C4-2B (cell line): ENCODE measurements around the gene ETFA.

ENCODE experiments used
- H3K27ac ChIP-seq: fragments of 450-650 bp; 2 replicates; pipeline ENCODE4 v1.5.1; 2017
- ZFX ChIP-seq: fragments of 450-650 bp; IDR thresholded peaks from 2 replicates; pipeline ENCODE4 v1.6.1; 2017
- TF ChIP-seq, protein P1 (sequence below): fragments of 450-650 bp; conservative IDR thresholded peaks from 2 replicates; pipeline ENCODE4 v1.5.1; 2017; ENCODE audit warnings: mild to moderate bottlenecking

Gene ETFA

DNA sequence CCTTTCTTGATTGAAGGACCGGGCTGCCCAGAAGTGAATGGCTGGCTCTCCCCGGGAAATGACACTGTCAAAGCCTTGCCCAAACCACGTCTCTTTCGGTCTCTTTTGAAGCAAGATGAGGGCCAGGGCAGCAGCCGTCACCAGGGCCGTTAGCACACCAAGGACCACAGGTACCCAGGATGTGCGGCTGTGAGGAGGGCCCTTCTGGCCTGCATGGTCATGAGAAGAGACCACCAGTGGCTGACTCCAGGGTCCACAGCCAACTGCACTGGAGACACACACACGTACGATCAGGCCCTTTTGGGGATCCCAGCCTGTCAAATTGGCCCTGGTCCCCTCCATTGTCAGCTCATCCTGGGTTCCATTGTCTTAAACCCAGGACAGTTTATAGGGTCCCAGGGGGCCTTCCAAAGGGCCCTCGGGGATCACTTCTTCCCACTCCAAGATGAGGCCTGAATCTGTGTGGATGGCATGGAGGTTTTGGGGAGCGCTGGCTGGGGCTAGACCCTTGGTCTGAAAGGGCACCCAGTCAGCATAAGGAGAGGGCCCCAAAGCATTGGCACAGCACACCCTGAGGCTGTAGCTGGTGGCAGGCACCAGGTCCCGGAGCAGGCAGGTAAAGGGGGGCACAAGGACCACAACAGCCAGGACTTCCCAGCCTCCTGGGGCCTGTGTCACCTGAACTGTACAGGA is 50.9 kb downstream of the ETFA start:
- H3K27ac ChIP-seq = no peak overlapping the region
- TF ChIP-seq, protein P1, sequence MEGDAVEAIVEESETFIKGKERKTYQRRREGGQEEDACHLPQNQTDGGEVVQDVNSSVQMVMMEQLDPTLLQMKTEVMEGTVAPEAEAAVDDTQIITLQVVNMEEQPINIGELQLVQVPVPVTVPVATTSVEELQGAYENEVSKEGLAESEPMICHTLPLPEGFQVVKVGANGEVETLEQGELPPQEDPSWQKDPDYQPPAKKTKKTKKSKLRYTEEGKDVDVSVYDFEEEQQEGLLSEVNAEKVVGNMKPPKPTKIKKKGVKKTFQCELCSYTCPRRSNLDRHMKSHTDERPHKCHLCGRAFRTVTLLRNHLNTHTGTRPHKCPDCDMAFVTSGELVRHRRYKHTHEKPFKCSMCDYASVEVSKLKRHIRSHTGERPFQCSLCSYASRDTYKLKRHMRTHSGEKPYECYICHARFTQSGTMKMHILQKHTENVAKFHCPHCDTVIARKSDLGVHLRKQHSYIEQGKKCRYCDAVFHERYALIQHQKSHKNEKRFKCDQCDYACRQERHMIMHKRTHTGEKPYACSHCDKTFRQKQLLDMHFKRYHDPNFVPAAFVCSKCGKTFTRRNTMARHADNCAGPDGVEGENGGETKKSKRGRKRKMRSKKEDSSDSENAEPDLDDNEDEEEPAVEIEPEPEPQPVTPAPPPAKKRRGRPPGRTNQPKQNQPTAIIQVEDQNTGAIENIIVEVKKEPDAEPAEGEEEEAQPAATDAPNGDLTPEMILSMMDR = no peak
- no peak for TF ChIP-seq ZFX

DNA sequence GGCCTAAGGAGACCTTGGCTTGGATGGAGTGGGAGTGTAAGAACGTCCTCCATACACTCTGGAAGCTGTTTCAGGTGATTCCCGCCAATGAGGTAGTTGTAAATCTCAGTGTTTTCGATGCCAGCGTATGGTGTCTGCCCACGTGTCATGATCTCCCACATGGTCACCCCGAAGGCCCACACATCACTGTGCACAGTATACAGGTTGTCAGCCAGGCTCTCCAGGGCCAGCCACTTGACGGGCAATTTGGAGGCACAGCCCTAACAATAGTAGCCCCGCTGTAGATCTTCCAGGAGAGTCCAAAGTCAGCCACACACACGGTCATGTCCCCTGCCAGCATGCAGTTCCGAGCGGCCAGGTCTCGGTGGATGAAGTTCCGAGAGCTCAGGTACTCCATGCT is 51.9 kb downstream of the ETFA start:
- H3K27ac ChIP-seq = no peak overlapping the region
- TF ChIP-seq, protein P1 = no peak
- no peak for TF ChIP-seq ZFX

DNA sequence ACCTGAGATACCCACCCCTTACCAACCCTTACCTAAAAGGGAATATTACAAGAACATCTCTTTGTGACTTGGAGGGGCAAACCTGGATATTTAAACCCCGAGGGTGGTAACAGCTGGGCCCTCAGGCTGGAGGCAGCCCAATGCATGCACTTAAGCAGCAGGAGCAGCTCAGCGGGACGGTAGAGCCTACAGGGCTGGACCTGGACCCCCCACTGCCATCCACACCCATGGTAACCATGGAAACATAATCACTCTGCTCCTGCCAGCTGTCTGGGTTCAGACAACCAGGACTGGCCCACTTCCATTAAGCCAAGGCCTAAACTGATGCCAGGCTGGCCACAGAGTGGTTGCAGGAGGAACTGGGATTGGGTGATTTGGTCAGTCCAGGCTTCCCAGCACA is 52.8 kb downstream of the ETFA start:
- H3K27ac ChIP-seq = no peak overlapping the region
- no peak for TF ChIP-seq ZFX
- TF ChIP-seq, protein P1 = no peak

DNA sequence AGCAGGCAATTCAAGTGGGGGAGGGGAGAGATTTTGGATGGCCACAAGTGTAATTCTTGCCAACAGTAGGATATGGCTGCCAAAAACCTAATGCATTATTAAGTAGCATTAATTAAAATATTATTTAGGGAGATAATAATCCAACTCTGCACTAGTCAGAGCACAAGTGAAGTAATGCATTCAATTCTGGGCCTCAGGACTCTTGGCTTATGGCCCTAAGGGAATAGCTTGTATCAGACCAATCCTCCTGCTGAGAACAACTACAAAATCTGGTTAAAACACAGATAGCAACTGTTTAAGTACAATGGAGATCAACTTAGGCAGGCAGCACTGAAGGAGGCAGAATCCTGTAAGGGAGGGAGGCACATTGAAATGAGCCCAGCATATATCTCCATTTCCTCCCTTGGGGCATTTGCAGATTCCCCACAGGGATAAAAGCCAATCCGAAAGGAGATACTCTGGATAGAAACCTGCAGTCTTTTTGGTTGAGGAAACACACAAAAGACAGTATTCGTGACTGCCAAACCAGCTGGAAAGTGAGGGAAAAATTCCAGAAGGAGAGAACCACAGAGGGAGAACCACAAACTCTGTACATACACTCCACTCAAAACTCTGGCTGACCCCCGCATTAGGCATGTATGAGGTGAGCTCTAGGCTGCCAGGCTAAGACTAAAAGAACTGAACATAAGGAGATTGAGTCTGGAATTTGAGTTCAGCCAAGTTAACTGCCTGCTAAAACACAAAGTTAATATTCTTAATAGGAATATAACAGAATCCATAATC is 57.4 kb downstream of the ETFA start:
- H3K27ac ChIP-seq = no peak overlapping the region

DNA sequence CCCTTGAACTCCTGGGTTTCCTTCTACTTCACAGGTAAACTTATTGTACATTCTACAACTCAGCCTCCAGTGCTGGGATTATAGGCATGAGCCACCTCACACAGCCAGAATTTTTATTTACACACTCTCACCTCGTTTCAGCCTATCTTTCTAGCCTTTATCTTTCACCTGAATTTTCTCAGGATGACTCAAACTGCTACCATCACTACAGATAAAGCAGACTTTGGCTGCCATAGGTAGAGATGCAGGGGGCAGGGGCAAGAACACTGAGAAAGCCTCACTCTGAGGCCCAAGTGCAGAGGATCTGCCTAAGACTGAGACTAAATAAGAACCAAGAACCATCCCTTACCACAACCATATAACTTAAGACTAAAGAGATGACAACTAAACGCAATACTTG is 59.0 kb downstream of the ETFA start:
- H3K27ac ChIP-seq = no peak overlapping the region
- TF ChIP-seq ZFX = no peak
- TF ChIP-seq, protein P1 = no peak

More for the DNA sequence above, 57.4 kb downstream of the ETFA start:
- TF ChIP-seq, protein P1 = no peak
- no peak for TF ChIP-seq ZFX

DNA sequence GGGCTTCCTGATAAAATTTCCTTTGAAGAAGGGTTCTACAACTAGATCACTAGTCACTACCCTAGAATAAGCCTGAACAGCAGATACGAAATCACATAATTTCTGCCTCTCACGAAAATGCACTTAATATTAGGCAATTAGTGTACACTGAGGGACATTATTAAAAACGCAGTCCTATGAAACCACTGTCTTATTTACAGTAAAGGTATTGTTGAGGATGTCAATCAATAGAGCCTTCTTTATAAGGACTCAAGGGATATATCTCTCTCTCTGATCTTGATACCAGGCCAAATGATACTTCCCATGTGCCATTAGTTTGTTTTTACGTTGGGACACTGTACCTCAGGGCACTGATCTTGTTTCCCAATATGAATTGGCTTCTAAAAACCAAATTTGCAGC is 59.6 kb downstream of the ETFA start:
- TF ChIP-seq, protein P1 = no peak
- TF ChIP-seq ZFX = no peak
- H3K27ac ChIP-seq = no peak overlapping the region

DNA sequence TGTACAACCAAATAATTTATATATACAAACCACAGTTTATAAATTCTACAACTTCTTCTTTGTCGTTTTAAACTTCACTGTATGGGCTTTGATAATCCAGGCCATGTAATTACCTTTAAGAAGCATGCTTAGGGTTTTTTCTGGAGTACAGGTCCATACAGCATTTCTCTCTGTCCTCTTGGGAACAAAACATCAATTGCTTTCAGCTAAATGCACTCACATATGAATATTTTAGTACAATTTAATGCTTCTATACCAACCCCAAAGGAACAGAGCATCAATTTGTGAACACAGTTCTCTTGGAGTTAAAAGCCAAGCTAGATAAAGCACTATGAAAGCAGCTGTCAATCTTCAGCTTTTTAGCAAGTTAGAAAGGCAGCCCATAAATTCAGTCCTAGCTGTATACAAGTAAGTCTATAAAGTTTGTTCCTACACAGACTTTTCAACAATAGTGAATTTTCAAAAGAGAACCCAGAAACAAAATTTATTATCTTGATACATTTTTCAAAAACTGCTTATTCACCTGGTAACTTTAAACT is 66.1 kb downstream of the ETFA start:
- TF ChIP-seq ZFX = no peak
- TF ChIP-seq, protein P1 = no peak
- H3K27ac ChIP-seq = no peak overlapping the region
